OCI-LY1 (cell line): Measurements from ENCODE around the gene SSX4B.

ENCODE experiments used
- CTCF ChIP-seq: fragments of 200-600 bp; sonication (generic), shearing (Covaris generic); IDR thresholded peaks from 2 replicates; pipeline ENCODE4 v1.5.1; 2017; ENCODE audit warnings: mild to moderate bottlenecking, antibody characterized with exemption, low read length, moderate library complexity, mixed read lengths
- EZH2 ChIP-seq: fragments of 200-600 bp; sonication (generic), shearing (Covaris generic); IDR thresholded peaks from 2 replicates; pipeline ENCODE4 v1.8.0; 2017; ENCODE audit warnings: borderline replicate concordance, mixed run types, mild to moderate bottlenecking, antibody characterized with exemption, low read length, moderate library complexity, mixed read lengths

GRCh38 chrX:48450076-48450475, 38.3 kb upstream of the SSX4B start:
- TF ChIP-seq EZH2 (no peak), CTCF (no peak)
